Measurements from ENCODE around the gene TMEM225B. TPM values are rescaled to one million over a fixed set of nuclear protein-coding genes. Genes with fewer than 3 reads are reported as not detected.

TMEM225B gene
- total and polyA plus RNA-seq, 10 donors = 0.43 to 1.6 (median 1.0) TPM; not detected in 2

DNA sequence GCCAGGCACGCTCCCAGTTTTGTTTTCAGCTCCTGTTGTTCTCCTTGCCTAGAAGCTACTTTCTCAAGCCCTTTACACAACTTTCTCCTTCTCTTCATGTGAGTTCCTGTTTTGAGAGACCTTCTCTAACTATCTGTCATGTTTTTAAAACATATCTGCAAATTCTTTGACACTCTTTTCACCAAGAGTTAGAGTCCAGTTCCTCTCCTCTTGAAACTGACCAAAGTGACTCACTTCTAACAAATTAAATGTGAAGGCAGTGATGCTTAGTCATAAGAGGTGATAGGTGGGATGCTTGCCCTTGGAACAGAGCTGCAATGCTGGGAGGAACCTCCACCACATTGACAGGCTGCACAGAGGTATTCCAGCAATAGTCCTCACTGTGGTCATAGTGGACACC, 44.0 kb downstream of the TMEM225B start:
- Histone ChIP-seq H3K36me3 (peaks cover 0 to 42% (median 12%) of the 10 kb centered on the region in 6 donors), H3K27ac (no peak overlapping the region), H3K4me3 (no peak overlapping the region), H3K9me3 (no peaks in the 10 kb centered on the region), H3K4me1 (no peaks in the 10 kb centered on the region), H3K27me3 (replicated peaks in 1 of 7) (no peaks in the 10 kb centered on the region)
- WGBS, 5 donors = 63 to 97% (median 67%) methylated on average over 1 of the region's 1 CpG
- TF ChIP-seq POLR2A (IDR thresholded peaks at IDR 0.05) = no peak
- TF ChIP-seq POLR2AphosphoS5 (IDR thresholded peaks at IDR 0.05) = no peak
- TF ChIP-seq, protein P1, sequence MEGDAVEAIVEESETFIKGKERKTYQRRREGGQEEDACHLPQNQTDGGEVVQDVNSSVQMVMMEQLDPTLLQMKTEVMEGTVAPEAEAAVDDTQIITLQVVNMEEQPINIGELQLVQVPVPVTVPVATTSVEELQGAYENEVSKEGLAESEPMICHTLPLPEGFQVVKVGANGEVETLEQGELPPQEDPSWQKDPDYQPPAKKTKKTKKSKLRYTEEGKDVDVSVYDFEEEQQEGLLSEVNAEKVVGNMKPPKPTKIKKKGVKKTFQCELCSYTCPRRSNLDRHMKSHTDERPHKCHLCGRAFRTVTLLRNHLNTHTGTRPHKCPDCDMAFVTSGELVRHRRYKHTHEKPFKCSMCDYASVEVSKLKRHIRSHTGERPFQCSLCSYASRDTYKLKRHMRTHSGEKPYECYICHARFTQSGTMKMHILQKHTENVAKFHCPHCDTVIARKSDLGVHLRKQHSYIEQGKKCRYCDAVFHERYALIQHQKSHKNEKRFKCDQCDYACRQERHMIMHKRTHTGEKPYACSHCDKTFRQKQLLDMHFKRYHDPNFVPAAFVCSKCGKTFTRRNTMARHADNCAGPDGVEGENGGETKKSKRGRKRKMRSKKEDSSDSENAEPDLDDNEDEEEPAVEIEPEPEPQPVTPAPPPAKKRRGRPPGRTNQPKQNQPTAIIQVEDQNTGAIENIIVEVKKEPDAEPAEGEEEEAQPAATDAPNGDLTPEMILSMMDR (IDR thresholded peaks at IDR 0.05 in 8 of 11, conservative IDR thresholded peaks at IDR 0.05 in 3 of 11) = no peak
- DNase-seq = no peak
- intact Hi-C loops (cut with DNase I; ENCODE audit: low total_unique reads) = no loop called here

DNA sequence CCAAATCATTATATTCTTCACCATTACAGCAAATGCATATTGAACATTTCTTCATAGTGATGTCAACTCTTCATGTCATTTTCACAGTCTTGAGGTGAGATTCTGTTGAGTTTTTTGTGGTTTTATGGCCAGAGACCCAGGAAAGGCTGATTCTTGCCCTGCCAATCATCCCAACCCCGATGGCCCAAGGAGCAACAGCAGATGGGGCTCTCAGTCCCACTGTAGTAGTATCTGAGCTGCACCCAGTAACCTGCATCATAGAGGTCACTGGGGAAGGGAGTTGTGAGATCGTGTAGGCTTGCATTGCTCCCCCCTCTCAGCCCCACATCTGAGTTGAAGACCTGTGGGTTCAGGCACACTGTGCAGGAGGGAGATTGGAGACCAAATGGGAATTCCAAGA, 45.4 kb downstream of the TMEM225B start:
- no peak overlapping the region for H3K27ac ChIP-seq
- no peaks in the 10 kb centered on the region for H3K27me3 ChIP-seq (replicated peaks in 1 of 7)
- intact Hi-C loops (cut with DNase I; ENCODE audit: low total_unique reads) = no loop called here
- WGBS, 5 donors = 81 to 92% (median 87%) methylated on average over 2 of the region's 2 CpGs
- H3K4me3 ChIP-seq = no peak overlapping the region
- H3K4me1 ChIP-seq = no peaks in the 10 kb centered on the region
- TF ChIP-seq, protein P1 (IDR thresholded peaks at IDR 0.05 in 8 of 11, conservative IDR thresholded peaks at IDR 0.05 in 3 of 11) = no peak
- no peak for TF ChIP-seq POLR2AphosphoS5 (IDR thresholded peaks at IDR 0.05)
- TF ChIP-seq POLR2A (IDR thresholded peaks at IDR 0.05) = no peak
- no peak for DNase-seq
- peaks cover 0 to 39% (median 9%) of the 10 kb centered on the region in 6 donors for H3K36me3 ChIP-seq
- H3K9me3 ChIP-seq = no peaks in the 10 kb centered on the region

DNA sequence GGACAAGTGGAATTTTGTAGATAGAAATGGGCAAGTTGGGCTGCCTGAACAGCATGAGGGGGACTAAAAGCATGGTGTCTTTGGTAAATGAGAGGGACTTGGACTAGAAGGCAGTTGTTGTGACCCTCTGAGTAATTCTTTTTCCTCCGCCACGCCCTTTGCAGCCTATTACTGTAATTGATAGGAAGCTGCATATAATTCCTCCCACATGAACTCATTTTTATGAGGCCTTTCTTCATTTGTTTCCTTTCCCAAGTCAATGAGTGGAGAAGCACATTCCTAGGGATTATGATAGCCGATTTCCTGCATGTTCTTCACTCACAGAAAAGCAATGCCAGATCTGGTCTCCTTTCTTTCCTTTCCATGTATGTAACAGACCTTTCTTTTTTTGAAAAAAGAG, 46.4 kb downstream of the TMEM225B start:
- intact Hi-C loops (cut with DNase I; ENCODE audit: low total_unique reads) = no loop called here
- WGBS, 5 donors = 85 to 93% (median 87%) methylated on average over 3 of the region's 3 CpGs

DNA sequence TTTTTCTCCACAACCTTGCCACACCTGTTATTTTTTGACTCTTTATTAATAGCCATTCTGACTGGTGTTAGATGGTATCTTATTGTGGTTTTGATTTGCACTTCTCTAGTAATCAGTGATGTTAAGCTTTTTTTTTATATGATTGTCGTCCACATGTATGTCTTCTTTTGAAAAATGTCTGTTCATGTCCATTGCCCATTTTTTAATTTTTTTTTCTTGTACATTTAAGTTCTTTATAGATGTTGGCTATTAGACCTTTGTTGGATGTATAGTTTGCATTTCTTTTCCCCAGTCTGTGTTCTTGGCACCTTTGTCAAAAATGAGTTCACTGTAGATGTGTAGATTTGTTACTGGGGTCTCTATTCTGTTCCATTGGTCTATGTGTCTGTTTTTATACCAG, 47.5 kb downstream of the TMEM225B start:
- intact Hi-C loops (cut with DNase I; ENCODE audit: low total_unique reads) = no loop called here
- Histone ChIP-seq H3K27ac (no peak overlapping the region), H3K36me3 (peaks cover 0 to 43% (median 3%) of the 10 kb centered on the region in 6 donors), H3K27me3 (replicated peaks in 1 of 7) (no peaks in the 10 kb centered on the region), H3K4me1 (no peaks in the 10 kb centered on the region), H3K4me3 (no peak overlapping the region), H3K9me3 (no peaks in the 10 kb centered on the region)
- no peak for TF ChIP-seq POLR2A (IDR thresholded peaks at IDR 0.05)
- TF ChIP-seq POLR2AphosphoS5 (IDR thresholded peaks at IDR 0.05) = no peak
- TF ChIP-seq, protein P1 (IDR thresholded peaks at IDR 0.05 in 8 of 11, conservative IDR thresholded peaks at IDR 0.05 in 3 of 11) = no peak
- no peak for DNase-seq
- WGBS, 5 donors = 94 to 100% (median 97%) methylated on average over 1 of the region's 1 CpG

More for the DNA sequence above, 46.4 kb downstream of the TMEM225B start:
- Histone ChIP-seq H3K9me3 (no peaks in the 10 kb centered on the region), H3K4me1 (no peaks in the 10 kb centered on the region), H3K27ac (no peak overlapping the region), H3K27me3 (replicated peaks in 1 of 7) (no peaks in the 10 kb centered on the region), H3K36me3 (peaks cover 0 to 33% (median 3%) of the 10 kb centered on the region in 6 donors), H3K4me3 (no peak overlapping the region)
- DNase-seq = no peak
- TF ChIP-seq, protein P1 (IDR thresholded peaks at IDR 0.05 in 8 of 11, conservative IDR thresholded peaks at IDR 0.05 in 3 of 11) = no peak
- TF ChIP-seq POLR2A (IDR thresholded peaks at IDR 0.05) = no peak
- no peak for TF ChIP-seq POLR2AphosphoS5 (IDR thresholded peaks at IDR 0.05)

Data from spleen (tissue), 11 donors.